Inflammatory macrophage treated with lipopolysaccharide for 1 hour (primary cell): ENCODE measurements around the gene PLD2.
"Not testable (repeated sequence)": the region's sequence is repeated elsewhere in the genome, so short reads cannot be mapped to it uniquely, and the experiment has no call there.

Source experiments
- DNase-seq, 2 donors: peaks; one replicate each; pipeline ENCODE4 v3.0.0-alpha.2; 2020 to 2022

The PLD2 gene

DNA sequence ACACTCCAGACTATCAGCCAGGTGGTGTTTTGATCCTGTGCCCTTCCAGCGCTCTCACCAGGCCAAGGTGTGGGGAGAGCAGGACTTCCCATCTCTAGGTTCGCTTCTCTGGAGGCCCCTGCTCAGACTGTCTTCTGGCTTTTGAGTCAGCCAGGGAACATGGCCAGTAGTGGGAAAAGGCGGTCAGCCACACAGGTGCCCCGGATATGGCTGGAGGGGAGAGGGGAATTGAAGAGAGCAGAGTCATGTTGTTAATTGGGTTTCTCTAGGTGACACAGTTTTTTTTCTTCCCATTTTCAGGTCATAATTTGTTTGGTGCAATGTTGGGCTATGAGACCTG, 27.7 kb downstream of the PLD2 start:
- no peak for DNase-seq

DNA sequence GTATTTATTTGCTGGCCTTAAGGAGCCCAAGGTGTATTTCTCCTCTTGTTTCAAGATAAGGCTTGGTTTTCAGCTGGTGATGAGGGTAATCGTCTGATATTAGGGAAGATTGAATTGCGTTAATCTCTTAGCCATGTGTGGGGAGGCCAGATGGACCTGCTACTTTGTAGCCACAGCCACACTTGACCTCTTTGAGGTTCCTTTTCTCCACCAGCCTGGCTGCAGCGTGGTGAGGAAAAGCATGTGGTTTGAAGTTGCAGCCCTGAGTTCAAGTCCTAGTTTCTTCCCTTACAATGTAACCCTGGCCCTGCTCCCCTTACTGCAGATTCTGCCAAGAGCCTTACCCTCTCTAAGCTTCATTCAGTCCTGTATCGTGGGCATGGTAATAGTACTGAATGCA, 29.3 kb downstream of the PLD2 start:
- DNase-seq, result no peak

DNA sequence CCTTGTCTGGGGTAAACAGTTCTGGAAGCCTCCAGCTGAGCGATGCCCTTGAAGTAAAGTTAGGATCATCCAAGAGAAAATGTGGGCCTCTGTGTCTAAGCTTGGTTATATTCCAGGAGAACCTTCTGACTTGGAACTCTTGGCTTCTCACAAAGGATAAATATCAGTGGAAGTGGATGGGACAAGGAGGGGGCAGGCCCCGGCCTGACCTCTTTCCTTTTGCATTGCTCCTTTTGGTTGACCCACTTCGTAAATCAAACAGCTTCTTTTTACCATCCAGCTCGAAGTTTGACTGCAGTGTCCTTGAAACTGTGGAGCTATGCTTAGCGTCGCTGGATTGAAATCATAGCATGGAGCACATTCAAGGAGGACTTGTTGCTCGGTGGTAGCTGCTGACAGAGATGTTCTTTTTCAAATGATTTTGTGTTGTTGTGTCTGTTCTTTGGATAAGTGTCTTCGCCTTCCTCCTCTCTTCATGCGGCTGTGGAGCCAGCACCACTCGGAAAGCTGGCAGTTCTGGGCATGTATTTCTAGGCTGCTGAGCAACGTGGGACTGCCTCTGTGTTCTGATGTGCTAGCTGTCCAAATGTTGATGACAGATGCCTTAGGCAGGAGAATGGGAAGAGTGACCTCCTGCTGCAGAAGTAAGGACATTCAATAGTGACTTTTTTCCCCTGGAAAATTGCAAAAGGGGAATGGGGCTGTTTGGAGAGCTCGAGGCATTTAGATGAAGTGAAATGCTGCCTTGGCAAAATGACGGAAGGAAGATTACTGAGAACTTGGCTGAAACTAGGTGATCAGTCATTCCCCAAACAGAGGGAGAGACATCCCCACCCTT, 30.7 kb downstream of the PLD2 start:
- no peak for DNase-seq

DNA sequence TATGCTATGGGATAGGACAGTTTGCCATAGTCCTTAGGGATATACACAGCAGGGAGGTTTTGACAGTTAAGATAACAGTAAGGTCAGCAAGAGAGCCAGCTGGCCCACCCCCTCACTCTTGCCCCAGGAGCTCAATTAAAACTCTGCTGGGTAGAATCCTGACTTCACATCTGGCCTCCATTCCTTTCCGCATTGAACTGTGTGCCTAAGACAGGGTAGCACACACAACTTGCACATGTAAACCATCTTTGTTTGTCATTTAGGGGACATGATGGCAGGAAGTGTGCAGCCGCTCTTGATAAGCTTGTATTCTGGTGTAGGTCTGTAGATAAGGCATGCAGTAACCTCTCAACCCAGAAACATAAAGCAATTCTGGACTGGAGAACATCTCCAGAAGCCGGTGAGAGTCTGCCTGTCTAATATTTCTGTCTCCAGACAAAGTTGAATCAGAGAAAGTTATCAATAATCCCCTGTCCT, 31.4 kb downstream of the PLD2 start:
- no peak for DNase-seq

DNA sequence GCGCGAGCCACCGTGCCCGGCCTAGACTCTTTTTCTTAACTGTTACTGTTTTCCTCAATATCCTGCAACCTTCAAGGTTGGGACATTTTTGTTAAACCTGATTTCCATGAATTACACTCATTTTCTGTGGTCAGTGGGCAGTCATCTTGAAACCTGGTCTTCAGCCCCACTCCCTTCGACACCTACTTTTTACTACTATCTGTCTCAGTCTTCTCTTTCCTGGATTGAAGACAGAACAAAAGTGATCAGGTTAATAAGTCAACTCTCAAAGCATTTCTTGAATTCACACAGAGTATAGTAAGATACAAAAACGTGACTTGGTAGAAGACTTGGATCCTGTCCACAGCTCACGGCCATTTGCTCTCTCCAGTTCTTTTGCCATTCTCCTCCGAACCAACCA, 32.3 kb downstream of the PLD2 start:
- no peak for DNase-seq

DNA sequence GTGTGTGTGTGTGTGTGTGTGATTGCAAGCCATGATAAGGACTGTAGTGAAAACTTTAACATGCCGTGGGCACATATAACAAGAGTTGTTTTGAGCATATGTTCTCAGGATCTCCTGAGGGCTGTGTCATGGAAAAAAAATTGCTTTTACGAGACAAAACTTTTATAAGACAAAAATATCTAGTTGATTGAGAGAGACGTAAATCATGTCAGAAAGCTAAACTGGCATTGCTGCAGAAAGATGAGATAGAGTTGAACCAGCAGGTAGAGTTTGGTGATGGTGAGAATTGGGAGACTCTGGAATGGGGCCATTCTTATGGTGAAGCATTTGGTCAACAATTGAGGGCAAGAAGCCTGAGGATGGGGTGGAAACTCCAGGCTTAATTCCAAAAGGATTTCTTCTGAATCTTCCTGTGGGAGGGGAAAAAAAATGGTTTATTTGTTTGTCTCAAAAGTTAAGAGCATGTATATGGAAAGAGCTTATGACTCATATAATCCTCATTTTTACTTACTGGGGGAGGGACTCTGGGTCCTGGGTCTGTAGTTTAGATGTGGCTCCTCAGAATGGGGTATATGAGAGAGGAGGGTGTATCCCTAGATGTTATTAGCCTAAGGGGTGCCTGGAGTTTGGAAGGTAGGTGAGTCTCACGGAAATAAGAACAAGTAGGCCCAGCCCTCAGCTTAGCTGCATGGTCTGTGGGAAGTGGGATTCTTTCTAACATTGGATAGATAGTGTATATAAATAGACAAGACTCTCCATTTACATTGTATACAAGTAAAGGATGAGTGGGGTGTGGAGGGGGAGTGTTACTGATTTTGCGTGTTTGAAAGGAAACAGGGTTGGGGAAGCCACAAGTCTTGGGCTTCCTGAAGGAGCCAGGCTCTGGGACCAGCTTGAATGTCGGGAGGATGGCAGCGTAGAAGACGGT, 33.3 kb downstream of the PLD2 start:
- DNase-seq, result no peak

DNA sequence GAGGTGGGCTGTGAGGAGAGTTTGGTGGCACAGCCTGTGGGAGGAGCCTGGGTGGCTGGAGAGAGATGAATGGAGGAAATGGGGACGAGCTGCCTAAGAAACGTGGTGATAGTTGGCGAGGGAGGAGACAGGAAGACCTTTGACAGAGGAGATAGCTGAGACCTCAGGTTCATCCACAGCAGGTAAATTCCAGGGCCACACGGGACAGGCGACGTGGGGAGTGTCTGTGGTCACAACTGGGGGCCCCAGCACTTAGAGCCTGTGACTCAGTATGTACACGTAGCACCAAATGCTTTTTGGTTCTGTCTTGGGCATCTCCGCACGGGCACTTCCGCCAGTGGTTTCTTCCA, 33.9 kb downstream of the PLD2 start:
- no peak for DNase-seq

DNA sequence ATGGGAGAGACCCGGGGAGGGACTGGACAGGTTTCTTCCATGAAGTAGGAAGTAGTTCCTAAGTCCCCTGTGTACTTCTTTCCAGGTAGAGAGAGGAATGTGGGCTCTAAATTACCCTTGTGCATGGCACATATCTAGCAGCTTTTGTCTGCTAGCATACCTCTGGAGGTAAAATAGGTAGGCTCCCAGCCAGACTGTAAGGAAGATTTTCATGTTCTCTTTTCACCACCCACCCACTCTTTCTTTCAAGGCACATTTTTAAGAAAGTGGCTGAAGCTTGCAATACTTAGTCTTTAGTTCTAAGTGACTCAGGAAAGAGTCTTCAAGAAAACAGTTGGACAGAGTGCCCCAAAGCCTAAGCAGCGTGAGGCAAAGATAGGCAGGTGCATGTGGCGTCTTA, 35.4 kb downstream of the PLD2 start:
- DNase-seq, result no peak

DNA sequence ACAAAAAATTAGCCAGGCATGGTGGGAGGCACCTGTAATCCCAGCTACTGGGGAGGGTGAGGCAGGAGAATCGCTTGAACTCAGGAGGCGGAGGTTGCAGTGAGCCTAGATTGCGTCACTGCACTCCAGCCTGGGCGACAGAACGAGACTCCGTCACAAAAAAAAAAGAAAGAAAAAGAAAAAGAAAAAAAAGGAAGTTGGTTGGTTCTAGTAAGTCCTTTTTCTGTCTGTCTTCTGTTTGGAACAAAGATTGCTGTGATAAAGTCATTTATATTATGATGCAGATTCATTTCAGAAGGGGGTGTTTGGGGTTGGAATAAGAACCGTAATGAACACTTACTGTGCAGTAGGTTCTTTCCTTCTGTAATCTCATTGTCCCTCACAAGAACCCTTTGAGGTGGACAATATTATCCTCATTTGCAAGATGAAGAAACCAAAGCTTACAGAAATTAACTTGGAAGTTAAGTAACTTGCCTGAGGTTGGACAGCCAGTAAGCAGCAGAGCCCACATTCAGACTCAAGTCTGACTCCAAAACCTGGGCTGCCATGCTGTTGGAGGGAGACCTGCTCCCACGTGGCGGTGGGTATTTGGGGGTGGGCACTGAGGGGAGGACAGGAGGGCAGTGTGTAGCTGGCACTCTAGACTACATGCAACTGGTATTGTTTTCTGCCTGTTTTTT, 36.5 kb downstream of the PLD2 start:
- DNase-seq, result peak; percentile 49 to 55

DNA sequence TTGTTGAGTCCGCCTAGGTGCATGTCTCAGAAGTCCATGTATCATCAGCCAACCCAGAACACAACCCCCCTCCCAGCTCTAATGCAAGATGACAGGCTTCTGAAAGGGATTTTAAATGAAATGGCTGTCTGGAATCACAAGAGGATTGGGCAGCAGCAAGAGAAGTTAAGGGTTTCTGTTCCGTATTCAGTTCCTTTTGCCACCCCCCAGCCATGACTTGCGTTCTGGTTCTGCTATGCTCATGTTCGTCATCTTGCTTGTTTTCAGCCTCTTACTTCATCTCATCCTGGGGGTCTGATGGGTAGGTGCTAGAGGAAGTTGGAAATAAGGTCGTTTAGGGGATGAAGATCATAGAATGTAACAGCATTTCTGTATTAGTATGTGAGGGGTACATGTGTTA, 38.2 kb downstream of the PLD2 start:
- DNase-seq, result peak; percentile 83 to 88

DNA sequence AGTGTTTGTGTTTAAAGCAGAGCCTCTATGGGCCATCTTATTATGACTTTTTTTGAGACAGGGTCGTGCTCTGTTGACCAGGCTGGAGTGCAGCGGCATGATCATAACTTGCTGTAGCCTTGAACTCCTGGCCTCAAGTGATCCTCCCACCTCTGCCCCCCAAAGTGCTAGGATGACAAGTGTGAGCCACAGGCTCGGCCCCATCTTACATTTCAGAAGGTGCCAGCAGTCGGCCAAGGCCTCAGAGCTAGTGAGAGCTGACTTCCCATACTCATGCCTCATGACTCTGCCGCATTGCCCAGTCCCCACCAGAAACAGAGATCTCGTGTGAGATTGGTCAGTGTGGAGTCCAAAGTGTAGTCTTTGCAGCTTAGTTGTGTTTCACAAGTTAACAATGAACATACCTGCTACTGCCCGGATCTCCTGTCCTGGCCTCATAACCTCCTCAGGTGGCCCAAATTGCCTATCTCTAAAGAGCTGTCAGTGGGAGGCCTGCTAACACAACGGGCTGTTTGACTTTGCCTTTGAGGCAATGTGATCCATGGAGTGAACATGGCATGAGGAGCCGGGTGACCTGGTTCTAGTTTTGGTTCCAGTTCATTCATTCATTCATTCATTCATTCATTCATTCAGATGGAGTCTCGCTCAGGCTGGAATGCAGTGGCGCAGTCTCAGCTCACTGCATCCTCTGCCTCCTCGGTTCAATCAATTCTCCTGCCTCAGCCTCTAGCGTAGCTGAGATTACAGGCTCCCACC, 39.9 kb downstream of the PLD2 start:
- no peak for DNase-seq

DNA sequence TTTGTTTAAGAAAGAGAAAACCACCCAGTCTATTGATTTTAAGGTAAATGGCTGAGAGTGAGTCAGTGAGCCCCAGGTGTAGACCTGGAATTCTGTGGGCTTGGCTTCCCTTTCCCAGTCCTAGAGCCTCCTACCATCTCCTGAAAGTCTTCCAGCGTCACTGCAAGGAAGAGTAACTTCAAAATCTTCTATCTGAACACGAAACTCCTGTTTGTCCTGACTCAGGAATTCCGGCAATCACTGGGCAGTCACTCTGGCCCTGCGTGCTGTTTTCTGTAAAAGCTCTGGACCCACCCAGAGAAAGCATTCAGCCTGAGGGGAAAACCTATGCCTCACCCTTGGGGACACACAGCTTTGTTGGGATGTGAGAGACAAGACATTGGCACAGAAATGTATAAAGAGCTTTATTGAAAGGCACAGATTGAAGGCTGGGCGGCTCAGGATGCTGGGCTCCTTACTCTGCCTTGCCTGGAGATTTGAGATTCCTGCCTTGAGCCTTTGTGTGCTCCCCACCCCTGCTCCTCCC, 42.1 kb downstream of the PLD2 start:
- DNase-seq, result no peak

DNA sequence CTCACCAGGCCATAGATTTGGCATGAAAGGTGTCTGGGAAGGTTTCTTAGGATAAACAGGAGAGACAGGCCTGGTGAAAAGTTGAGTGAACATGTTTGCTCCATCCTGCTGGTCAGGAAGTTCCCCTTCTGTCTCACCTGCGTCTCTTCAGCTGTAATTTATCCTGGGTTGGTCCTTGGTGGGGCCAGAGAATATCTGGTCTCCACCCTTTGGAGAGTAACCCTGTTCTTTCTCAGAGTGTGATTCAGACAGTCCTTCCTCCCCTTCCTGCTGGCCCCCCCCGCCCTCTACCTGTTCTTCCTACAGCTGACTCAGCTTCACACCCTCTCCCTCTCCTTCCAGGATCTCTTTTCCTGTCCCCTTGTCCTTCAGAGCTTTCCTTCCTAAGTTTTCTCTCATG, 43.3 kb downstream of the PLD2 start:
- no peak for DNase-seq

DNA sequence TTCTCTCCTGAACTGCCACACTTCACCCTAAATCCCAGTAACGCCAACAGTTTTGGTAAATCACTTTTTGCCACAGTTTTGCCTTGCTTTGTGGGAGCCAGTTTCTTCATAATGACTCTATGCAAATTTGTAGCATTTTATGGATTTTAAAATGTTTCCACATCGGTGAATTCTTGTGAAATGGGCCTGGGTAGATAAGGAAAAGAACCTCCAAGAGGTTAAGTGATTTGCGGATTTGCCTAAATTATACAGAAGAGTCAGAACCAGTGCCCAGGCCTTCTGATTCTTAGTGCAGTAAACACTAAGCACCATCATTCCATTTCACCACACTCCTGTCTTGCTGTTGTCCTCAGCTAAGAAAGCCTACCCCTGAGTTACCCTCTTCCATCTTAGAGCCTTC, 44.1 kb downstream of the PLD2 start:
- peak; percentile 53 to 61 for DNase-seq

DNA sequence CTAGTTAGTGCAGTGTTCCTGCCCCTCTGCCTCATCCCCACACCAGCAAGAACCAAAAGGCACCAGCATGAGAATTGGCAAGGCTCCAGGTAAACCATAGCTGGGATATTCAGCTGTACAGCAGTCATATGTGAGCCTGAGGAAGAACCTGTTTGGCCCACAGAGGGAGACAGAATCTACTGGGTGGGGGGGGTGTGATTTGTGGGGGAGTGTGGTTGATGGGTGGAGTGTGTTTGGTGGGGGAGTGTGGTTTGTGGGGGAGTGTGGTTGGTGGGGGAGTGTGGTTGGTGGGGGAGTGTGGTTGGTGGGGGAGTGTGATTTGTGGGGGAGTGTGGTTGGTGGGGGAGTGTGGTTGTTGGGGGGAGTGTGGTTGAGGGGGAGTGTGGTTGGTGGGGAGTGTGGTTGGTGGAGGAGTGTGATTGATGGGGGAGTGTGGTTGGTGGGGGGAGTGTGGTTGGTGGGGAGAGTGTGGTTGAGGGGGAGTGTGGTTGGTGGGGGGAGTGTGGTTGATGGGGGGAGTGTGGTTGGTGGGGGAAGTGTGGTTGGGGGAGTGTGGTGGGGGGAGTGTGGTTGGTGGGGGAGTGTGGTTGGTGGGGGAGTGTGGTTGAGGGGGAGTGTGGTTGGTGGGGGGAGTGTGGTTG, 45.7 kb downstream of the PLD2 start:
- DNase-seq, result no peak

DNA sequence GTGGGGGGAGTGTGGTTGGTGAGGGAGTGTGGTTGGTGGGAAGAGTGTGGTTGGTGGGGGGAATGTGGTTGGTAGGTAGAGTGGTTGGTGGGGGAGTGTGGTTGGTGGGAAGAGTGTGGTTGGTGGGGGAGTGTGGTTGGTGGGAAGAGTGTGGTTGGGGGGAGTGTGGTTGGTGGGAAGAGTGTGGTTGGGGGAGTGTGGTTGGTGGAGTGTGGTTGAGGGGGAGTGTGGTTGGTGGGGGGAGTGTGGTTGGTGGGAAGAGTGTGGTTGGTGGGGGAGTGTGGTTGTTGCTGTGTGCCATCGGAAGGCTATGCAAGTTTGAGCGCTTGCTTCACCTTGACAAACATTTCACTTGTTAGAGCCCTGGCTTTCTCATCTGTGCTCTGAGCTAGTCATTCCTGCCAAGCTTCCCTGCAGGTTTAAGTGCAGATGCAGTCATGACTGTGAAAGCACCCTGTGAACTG, 46.3 kb downstream of the PLD2 start:
- no peak for DNase-seq

DNA sequence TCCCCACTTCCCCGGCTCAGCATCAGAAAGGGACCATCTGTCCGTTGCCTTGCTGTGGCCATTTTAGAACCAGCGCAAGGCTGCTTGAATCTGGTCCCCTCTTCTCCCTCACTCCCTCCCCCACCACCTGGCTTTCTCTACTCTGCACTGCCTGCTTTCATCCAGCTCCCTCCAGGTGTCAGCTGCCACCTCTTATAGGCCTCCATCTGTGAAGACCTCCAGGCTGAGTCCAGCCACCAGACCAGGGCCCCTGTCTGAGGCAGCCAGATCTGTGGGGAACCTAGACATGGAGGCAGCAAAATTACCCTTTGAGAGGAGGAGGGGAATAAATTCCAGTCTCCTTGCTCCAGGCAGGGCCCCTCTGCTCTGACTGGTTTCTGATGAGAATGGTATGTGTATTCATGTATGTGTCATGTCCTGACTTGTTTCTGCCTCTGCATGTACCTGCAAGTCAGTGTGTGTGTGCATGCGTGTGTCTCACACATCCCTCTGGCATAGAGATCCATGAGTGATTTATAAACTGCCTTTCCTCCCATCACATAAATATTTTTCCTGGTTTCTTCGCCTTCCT, 47.2 kb downstream of the PLD2 start:
- DNase-seq, result no peak

DNA sequence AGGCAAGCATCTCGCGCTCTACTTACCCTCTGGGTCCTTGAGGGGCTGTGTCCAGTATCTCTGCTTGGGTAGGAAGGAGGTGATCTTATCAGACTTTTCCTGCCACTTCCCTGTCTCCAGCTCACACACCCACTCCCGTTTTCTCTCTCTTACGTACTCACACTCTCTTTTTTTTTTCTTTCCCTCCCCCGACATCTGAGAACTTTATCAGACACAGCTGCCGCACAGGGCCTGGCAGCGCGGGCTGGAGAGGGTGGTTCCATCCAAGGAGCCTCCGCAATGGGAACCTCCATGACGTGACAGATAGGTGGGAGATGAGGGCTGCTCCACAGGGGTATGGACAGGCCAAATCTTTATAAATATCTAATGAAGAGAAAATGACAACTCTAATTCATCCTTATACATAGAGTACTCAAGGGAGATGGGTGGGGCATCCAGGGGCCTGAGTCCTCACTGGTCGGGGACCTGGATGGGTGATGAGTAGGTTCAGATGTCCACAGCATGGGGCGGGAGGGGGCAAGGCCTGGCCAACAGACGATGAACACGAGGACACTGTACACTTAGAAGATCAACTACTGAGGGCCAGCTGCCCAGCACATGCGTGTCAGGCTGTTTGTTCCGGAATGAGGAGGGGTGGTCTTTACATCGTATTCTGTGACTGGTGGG, 49.5 kb downstream of the PLD2 start:
- DNase-seq, result no peak

DNA sequence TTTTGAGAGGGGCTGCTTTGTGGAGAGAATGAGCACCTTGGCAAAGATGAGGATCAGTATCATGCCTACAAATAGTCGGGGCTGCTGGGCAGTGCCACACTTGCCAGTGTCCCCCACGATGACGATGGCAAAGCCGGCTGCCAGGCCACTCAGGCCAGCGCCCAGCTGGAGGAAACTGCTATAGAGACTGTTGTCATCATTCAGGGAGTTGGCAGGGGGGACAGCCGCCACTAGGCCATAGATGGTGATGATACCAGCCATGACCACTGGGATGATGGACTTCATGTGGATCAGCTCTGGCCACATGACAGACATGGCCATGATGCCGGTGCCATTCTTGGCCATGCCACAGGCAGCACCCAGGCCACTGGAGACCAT, 50.0 kb downstream of the PLD2 start:
- DNase-seq, result no peak

DNA sequence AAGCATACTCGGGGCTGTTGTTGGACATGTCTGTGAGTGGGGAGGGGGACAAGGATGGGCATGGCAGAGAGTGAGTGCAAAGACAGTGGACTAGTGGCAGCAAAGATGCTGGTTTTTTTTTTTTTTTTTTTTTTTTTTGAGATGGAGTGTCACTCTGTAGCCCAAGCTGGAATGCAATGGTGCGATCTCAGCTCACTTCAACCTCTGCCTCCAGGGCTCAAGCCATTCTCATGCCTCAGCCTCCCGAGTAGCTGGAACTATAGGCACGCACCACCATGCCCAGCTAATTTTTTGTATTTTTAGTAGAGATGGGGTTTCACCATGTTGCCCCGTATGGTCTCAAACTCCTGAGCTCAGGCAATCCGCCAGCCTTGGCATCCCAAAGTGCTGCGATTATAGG, 50.4 kb downstream of the PLD2 start:
- not testable (repeated sequence) for DNase-seq
